ENCODE results near the gene PCNX4.
"Not testable (repeated sequence)": the region's sequence is repeated elsewhere in the genome, so short reads cannot be mapped to it uniquely, and the experiment has no call there.

Gene PCNX4

GRCh38 chr14:60093080-60093479, 1.4 kb downstream of the PCNX4 start:
- H3K4me3 Mint-ChIP-seq: peak overlapping the region; percentile 97
- no peak for DNase-seq
- H3K9me3 Mint-ChIP-seq: no peaks in the 10 kb centered on the region
- peaks cover 44% of the 10 kb centered on the region for H3K4me1 Mint-ChIP-seq
- ATAC-seq: no peak
- H3K27me3 Mint-ChIP-seq: peaks cover 2% of the 10 kb centered on the region
- H3K36me3 Mint-ChIP-seq (ENCODE audit: low read depth): peaks cover 21% of the 10 kb centered on the region
- peak overlapping the region; percentile 95 for H3K27ac Mint-ChIP-seq

- Mint-ChIP-seq H3K9me3 (no peaks in the 10 kb centered on the region), H3K27me3 (peaks cover 2% of the 10 kb centered on the region), H3K4me3 (peak overlapping the region; percentile 97), H3K27ac (peak overlapping the region; percentile 95), H3K36me3 (ENCODE audit: low read depth) (peaks cover 25% of the 10 kb centered on the region), H3K4me1 (peaks cover 48% of the 10 kb centered on the region)
- no peak for DNase-seq
- ATAC-seq: no peak
Observed at GRCh38 chr14:60093606-60094005, 1.9 kb downstream of the PCNX4 start.

GRCh38 chr14:60094306-60094897, 2.7 kb downstream of the PCNX4 start:
- DNase-seq: peak; percentile 23
- Mint-ChIP-seq H3K4me3 (peak overlapping the region; percentile 97), H3K36me3 (ENCODE audit: low read depth) (peaks cover 25% of the 10 kb centered on the region), H3K27ac (peak overlapping the region; percentile 95), H3K27me3 (peaks cover 2% of the 10 kb centered on the region), H3K4me1 (peaks cover 48% of the 10 kb centered on the region), H3K9me3 (no peaks in the 10 kb centered on the region)
- peak; percentile 12 for ATAC-seq

- Mint-ChIP-seq H3K4me3 (peak overlapping the region; percentile 97), H3K27ac (no peak overlapping the region)
Observed at GRCh38 chr14:60095231-60095630, 3.5 kb downstream of the PCNX4 start.

GRCh38 chr14:60095781-60096450, 4.2 kb downstream of the PCNX4 start:
- no peak overlapping the region for H3K27ac Mint-ChIP-seq
- no peaks in the 10 kb centered on the region for H3K27me3 Mint-ChIP-seq
- peaks cover 33% of the 10 kb centered on the region for H3K36me3 Mint-ChIP-seq (ENCODE audit: low read depth)
- H3K4me1 Mint-ChIP-seq: peaks cover 53% of the 10 kb centered on the region
- no peaks in the 10 kb centered on the region for H3K9me3 Mint-ChIP-seq
- no peak overlapping the region for H3K4me3 Mint-ChIP-seq
- ATAC-seq (no peak), DNase-seq (no peak)

More at GRCh38 chr14:60095231-60095630, 3.5 kb downstream of the PCNX4 start:
- H3K27me3 Mint-ChIP-seq: no peaks in the 10 kb centered on the region
- no peak for DNase-seq
- no peaks in the 10 kb centered on the region for H3K9me3 Mint-ChIP-seq
- no peak for ATAC-seq
- H3K36me3 Mint-ChIP-seq (ENCODE audit: low read depth): peaks cover 29% of the 10 kb centered on the region
- peaks cover 52% of the 10 kb centered on the region for H3K4me1 Mint-ChIP-seq

- Mint-ChIP-seq H3K27me3 (no peaks in the 10 kb centered on the region), H3K36me3 (ENCODE audit: low read depth) (peaks cover 36% of the 10 kb centered on the region), H3K9me3 (no peaks in the 10 kb centered on the region), H3K4me3 (no peak overlapping the region), H3K27ac (no peak overlapping the region), H3K4me1 (peaks cover 58% of the 10 kb centered on the region)
- no peak for DNase-seq
- no peak for ATAC-seq
Observed at GRCh38 chr14:60097974-60098373, 6.3 kb downstream of the PCNX4 start.

- not testable (repeated sequence) for H3K9me3 Mint-ChIP-seq, DNase-seq, H3K4me3 Mint-ChIP-seq, H3K27me3 Mint-ChIP-seq, ATAC-seq
- peaks cover 36% of the 10 kb centered on the region for H3K36me3 Mint-ChIP-seq (ENCODE audit: low read depth)
- H3K27ac Mint-ChIP-seq: peak overlapping the region; percentile 30
- H3K4me1 Mint-ChIP-seq: peaks cover 47% of the 10 kb centered on the region
Observed at GRCh38 chr14:60099855-60100254, 8.1 kb downstream of the PCNX4 start.

GRCh38 chr14:60101786-60102185, 10.1 kb downstream of the PCNX4 start:
- Mint-ChIP-seq H3K27ac (no peak overlapping the region), H3K9me3 (no peaks in the 10 kb centered on the region), H3K4me1 (peaks cover 35% of the 10 kb centered on the region), H3K4me3 (no peak overlapping the region), H3K27me3 (no peaks in the 10 kb centered on the region), H3K36me3 (ENCODE audit: low read depth) (peaks cover 33% of the 10 kb centered on the region)
- DNase-seq: no peak
- ATAC-seq: no peak

- no peaks in the 10 kb centered on the region for H3K27me3 Mint-ChIP-seq
- H3K4me3 Mint-ChIP-seq: no peak overlapping the region
- H3K9me3 Mint-ChIP-seq: no peaks in the 10 kb centered on the region
- H3K4me1 Mint-ChIP-seq: peaks cover 35% of the 10 kb centered on the region
- peaks cover 33% of the 10 kb centered on the region for H3K36me3 Mint-ChIP-seq (ENCODE audit: low read depth)
- ATAC-seq (no peak), DNase-seq (no peak)
- no peak overlapping the region for H3K27ac Mint-ChIP-seq
Observed at GRCh38 chr14:60102389-60102788, 10.7 kb downstream of the PCNX4 start.

GRCh38 chr14:60106339-60106738, 14.6 kb downstream of the PCNX4 start:
- ATAC-seq (no peak), DNase-seq (no peak)
- Mint-ChIP-seq H3K27ac (no peak overlapping the region), H3K36me3 (ENCODE audit: low read depth) (peaks cover 41% of the 10 kb centered on the region), H3K4me3 (no peak overlapping the region), H3K27me3 (no peaks in the 10 kb centered on the region), H3K9me3 (no peaks in the 10 kb centered on the region), H3K4me1 (peaks cover 23% of the 10 kb centered on the region)

- H3K4me3 Mint-ChIP-seq: no peak overlapping the region
- H3K4me1 Mint-ChIP-seq: peaks cover 20% of the 10 kb centered on the region
- no peak overlapping the region for H3K27ac Mint-ChIP-seq
- H3K27me3 Mint-ChIP-seq: no peaks in the 10 kb centered on the region
- peaks cover 40% of the 10 kb centered on the region for H3K36me3 Mint-ChIP-seq (ENCODE audit: low read depth)
- ATAC-seq: no peak
- H3K9me3 Mint-ChIP-seq: no peaks in the 10 kb centered on the region
- no peak for DNase-seq
Observed at GRCh38 chr14:60107477-60107876, 15.8 kb downstream of the PCNX4 start.

GRCh38 chr14:60111732-60112131, 20.0 kb downstream of the PCNX4 start:
- no peaks in the 10 kb centered on the region for H3K27me3 Mint-ChIP-seq
- ATAC-seq (no peak), DNase-seq (no peak)
- no peak overlapping the region for H3K4me3 Mint-ChIP-seq
- no peak overlapping the region for H3K27ac Mint-ChIP-seq
- H3K36me3 Mint-ChIP-seq (ENCODE audit: low read depth): peaks cover 47% of the 10 kb centered on the region
- no peaks in the 10 kb centered on the region for H3K9me3 Mint-ChIP-seq
- peaks cover 11% of the 10 kb centered on the region for H3K4me1 Mint-ChIP-seq

- H3K27me3 Mint-ChIP-seq: no peaks in the 10 kb centered on the region
- ATAC-seq (no peak), DNase-seq (no peak)
- H3K4me1 Mint-ChIP-seq: peaks cover 6% of the 10 kb centered on the region
- no peak overlapping the region for H3K4me3 Mint-ChIP-seq
- no peaks in the 10 kb centered on the region for H3K9me3 Mint-ChIP-seq
- peaks cover 45% of the 10 kb centered on the region for H3K36me3 Mint-ChIP-seq (ENCODE audit: low read depth)
- no peak overlapping the region for H3K27ac Mint-ChIP-seq
Observed at GRCh38 chr14:60114881-60115280, 23.2 kb downstream of the PCNX4 start.

- ATAC-seq (no peak), DNase-seq (no peak)
- H3K36me3 Mint-ChIP-seq (ENCODE audit: low read depth): peaks cover 46% of the 10 kb centered on the region
- H3K27me3 Mint-ChIP-seq: no peaks in the 10 kb centered on the region
- H3K4me1 Mint-ChIP-seq: peaks cover 4% of the 10 kb centered on the region
- H3K27ac Mint-ChIP-seq: no peak overlapping the region
- no peaks in the 10 kb centered on the region for H3K9me3 Mint-ChIP-seq
- no peak overlapping the region for H3K4me3 Mint-ChIP-seq
Observed at GRCh38 chr14:60116181-60116580, 24.5 kb downstream of the PCNX4 start.

- Mint-ChIP-seq H3K27me3 (no peaks in the 10 kb centered on the region), H3K4me3 (no peak overlapping the region), H3K27ac (no peak overlapping the region), H3K36me3 (ENCODE audit: low read depth) (peaks cover 64% of the 10 kb centered on the region), H3K9me3 (no peaks in the 10 kb centered on the region), H3K4me1 (no peaks in the 10 kb centered on the region)
- no peak for DNase-seq
- no peak for ATAC-seq
Observed at GRCh38 chr14:60125918-60126317, 34.2 kb downstream of the PCNX4 start.
